Mesendoderm (in vitro differentiated cells): Measurements from ENCODE around the gene VTN.

Experiments used
- DNase-seq: peaks from one replicate; pipeline ENCODE4 v3.0.0; 2013
- H2AK5ac ChIP-seq: 2 replicates; pipeline ENCODE4 v1.6.1; 2013; ENCODE audit warnings: low read length, inconsistent platforms
- H2BK120ac ChIP-seq: 2 replicates; pipeline ENCODE4 v1.6.1; 2013; ENCODE audit warnings: low read depth, mild to moderate bottlenecking, low read length, moderate library complexity, mixed read lengths
- H2BK15ac ChIP-seq: replicated peaks from 2 replicates; pipeline ENCODE4 v1.6.1; 2013; ENCODE audit warnings: low read depth, mild to moderate bottlenecking, moderate library complexity
- H2BK5ac ChIP-seq: 2 replicates; pipeline ENCODE4 v1.6.1; 2013; ENCODE audit warnings: low read length, inconsistent platforms
- H3K18ac ChIP-seq: 2 replicates; pipeline ENCODE4 v1.6.1; 2013; ENCODE audit warnings: mild to moderate bottlenecking, low read length, mixed read lengths
- H3K23ac ChIP-seq: one replicate; pipeline ENCODE4 v1.6.1; 2013; ENCODE audit warnings: low read length
- H3K27ac ChIP-seq: 2 replicates; pipeline ENCODE4 v1.5.1; 2013; ENCODE audit warnings: low read depth, mild to moderate bottlenecking, inconsistent platforms, low read length, moderate library complexity
- H3K27me3 ChIP-seq: 2 replicates; pipeline ENCODE4 v1.6.1; 2013; ENCODE audit warnings: low read length, control low read depth, mild to moderate bottlenecking, inconsistent platforms; ENCODE audit not compliant: insufficient read depth, poor library complexity
- H3K36me3 ChIP-seq: 2 replicates; pipeline ENCODE4 v1.6.1; 2013; ENCODE audit warnings: low read length, inconsistent platforms; ENCODE audit not compliant: control insufficient read depth, insufficient read depth
- H3K4ac ChIP-seq: one replicate; pipeline ENCODE4 v1.6.1; 2013; ENCODE audit warnings: low read depth, mild to moderate bottlenecking, low read length, moderate library complexity
- H3K4me1 ChIP-seq: 2 replicates; pipeline ENCODE4 v1.6.1; 2013; ENCODE audit warnings: low read depth, low read length, inconsistent platforms; ENCODE audit not compliant: control insufficient read depth
- H3K4me2 ChIP-seq: 2 replicates; pipeline ENCODE4 v1.6.1; 2013; ENCODE audit warnings: low read length
- H3K4me3 ChIP-seq: 2 replicates; pipeline ENCODE4 v1.5.1; 2013; ENCODE audit warnings: mild to moderate bottlenecking, low read length
- H3K56ac ChIP-seq: one replicate; pipeline ENCODE4 v1.6.1; 2013; ENCODE audit warnings: low read length
- H3K79me1 ChIP-seq: 2 replicates; pipeline ENCODE4 v1.6.1; 2013; ENCODE audit warnings: low read length, inconsistent platforms
- H3K79me2 ChIP-seq: 2 replicates; pipeline ENCODE4 v1.6.1; 2013; ENCODE audit warnings: mild to moderate bottlenecking, low read length; ENCODE audit not compliant: control insufficient read depth, insufficient read depth
- H3K9ac ChIP-seq: 2 replicates; pipeline ENCODE4 v1.6.1; 2013; ENCODE audit warnings: low read length, inconsistent platforms
- H4K5ac ChIP-seq: one replicate; pipeline ENCODE4 v1.6.1; 2013; ENCODE audit warnings: low read length
- H4K8ac ChIP-seq: one replicate; pipeline ENCODE4 v1.6.1; 2013; ENCODE audit warnings: low read depth, mild to moderate bottlenecking, control low read depth, low read length, moderate library complexity
- WGBS: extraction: QIAGEN DNeasy Blood & Tissue Kit; methylation state at CpG from one replicate; pipeline ENCODE4 v1.1.7; 2013; ENCODE audit warnings: low lambda C conversion rate, missing lambda C conversion rate; ENCODE audit not compliant: insufficient coverage; ENCODE audit errors: extremely low coverage; 5-methylcytosine and 5-hydroxymethylcytosine counted together

The VTN gene

GRCh38 chr17:28404461-28404811 lies 34.3 kb upstream of the VTN start:
- Histone ChIP-seq H3K27me3 (no peaks in the 10 kb centered on the region), H2AK5ac (peak overlapping the region; percentile 67), H3K4me2 (no peak overlapping the region), H2BK15ac (no peak overlapping the region), H3K4me1 (peaks cover 21% of the 10 kb centered on the region), H2BK5ac (no peak overlapping the region), H3K56ac (no peak overlapping the region), H3K4ac (no peak overlapping the region), H3K79me1 (no peaks in the 10 kb centered on the region), H3K4me3 (no peak overlapping the region), H3K79me2 (no peaks in the 10 kb centered on the region), H3K18ac (no peak overlapping the region), H2BK120ac (no peak overlapping the region), H4K8ac (no peak overlapping the region), H3K23ac (no peak overlapping the region), H4K5ac (no peak overlapping the region), H3K9ac (no peak overlapping the region), H3K27ac (no peak overlapping the region), H3K36me3 (no peaks in the 10 kb centered on the region)
- DNase-seq = no peak
- WGBS = no CpG with 5 or more reads among the region's 5 CpGs

GRCh38 chr17:28404007-28404406 lies 33.9 kb upstream of the VTN start:
- no peak overlapping the region for H4K5ac ChIP-seq
- no peak overlapping the region for H2BK15ac ChIP-seq
- no peak for DNase-seq
- H4K8ac ChIP-seq = no peak overlapping the region
- H2BK120ac ChIP-seq = no peak overlapping the region
- H3K23ac ChIP-seq = no peak overlapping the region
- H3K36me3 ChIP-seq = no peaks in the 10 kb centered on the region
- H2BK5ac ChIP-seq = no peak overlapping the region
- H3K4ac ChIP-seq = no peak overlapping the region
- no peak overlapping the region for H3K4me3 ChIP-seq
- H3K4me1 ChIP-seq = peaks cover 21% of the 10 kb centered on the region
- no peaks in the 10 kb centered on the region for H3K79me1 ChIP-seq
- H3K79me2 ChIP-seq = no peaks in the 10 kb centered on the region
- H3K27ac ChIP-seq = no peak overlapping the region
- H3K18ac ChIP-seq = no peak overlapping the region
- no peak overlapping the region for H3K56ac ChIP-seq
- no peak overlapping the region for H2AK5ac ChIP-seq
- no peak overlapping the region for H3K9ac ChIP-seq
- H3K27me3 ChIP-seq = no peaks in the 10 kb centered on the region
- no CpG with 5 or more reads among the region's 2 CpGs for WGBS
- no peak overlapping the region for H3K4me2 ChIP-seq

- peaks cover 15% of the 10 kb centered on the region for H3K4me1 ChIP-seq
- no peak for DNase-seq
- no peak overlapping the region for H2BK5ac ChIP-seq
- no peak overlapping the region for H2BK120ac ChIP-seq
- no peaks in the 10 kb centered on the region for H3K27me3 ChIP-seq
- no peaks in the 10 kb centered on the region for H3K79me2 ChIP-seq
- H3K36me3 ChIP-seq = no peaks in the 10 kb centered on the region
- WGBS = no CpG with 5 or more reads among the region's 6 CpGs
- H3K4me3 ChIP-seq = no peak overlapping the region
- H3K27ac ChIP-seq = no peak overlapping the region
- no peak overlapping the region for H3K4ac ChIP-seq
- H3K9ac ChIP-seq = no peak overlapping the region
- H2AK5ac ChIP-seq = no peak overlapping the region
- no peak overlapping the region for H3K18ac ChIP-seq
- no peak overlapping the region for H3K23ac ChIP-seq
- no peak overlapping the region for H4K5ac ChIP-seq
- H3K56ac ChIP-seq = peak overlapping the region; percentile 31
- H4K8ac ChIP-seq = no peak overlapping the region
- no peak overlapping the region for H3K4me2 ChIP-seq
- H2BK15ac ChIP-seq = no peak overlapping the region
- no peaks in the 10 kb centered on the region for H3K79me1 ChIP-seq
Observed at GRCh38 chr17:28402844-28403243, 32.7 kb upstream of the VTN start.

- Histone ChIP-seq H2BK15ac (no peak overlapping the region), H3K4me3 (no peak overlapping the region), H2BK5ac (no peak overlapping the region), H3K18ac (no peak overlapping the region), H3K27me3 (no peaks in the 10 kb centered on the region), H3K79me1 (no peaks in the 10 kb centered on the region), H3K4me2 (no peak overlapping the region), H3K79me2 (no peaks in the 10 kb centered on the region), H2AK5ac (no peak overlapping the region), H3K56ac (no peak overlapping the region), H3K27ac (peak overlapping the region; percentile 32), H4K5ac (no peak overlapping the region), H3K36me3 (no peaks in the 10 kb centered on the region), H3K23ac (no peak overlapping the region), H3K9ac (no peak overlapping the region), H3K4ac (no peak overlapping the region), H4K8ac (no peak overlapping the region), H3K4me1 (peaks cover 14% of the 10 kb centered on the region), H2BK120ac (no peak overlapping the region)
- no CpG with 5 or more reads among the region's 3 CpGs for WGBS
- DNase-seq = peak; percentile 73
Observed at GRCh38 chr17:28402224-28402630, 32.1 kb upstream of the VTN start.

- Histone ChIP-seq H3K56ac (no peak overlapping the region), H3K4me1 (peaks cover 18% of the 10 kb centered on the region), H3K23ac (no peak overlapping the region), H3K79me1 (no peaks in the 10 kb centered on the region), H2BK5ac (no peak overlapping the region), H4K8ac (no peak overlapping the region), H2BK120ac (no peak overlapping the region), H3K4me3 (no peak overlapping the region), H3K18ac (no peak overlapping the region), H3K27me3 (no peaks in the 10 kb centered on the region), H3K36me3 (no peaks in the 10 kb centered on the region), H3K4ac (no peak overlapping the region), H4K5ac (no peak overlapping the region), H2AK5ac (no peak overlapping the region), H3K4me2 (no peak overlapping the region), H3K27ac (no peak overlapping the region), H3K9ac (no peak overlapping the region), H3K79me2 (no peaks in the 10 kb centered on the region), H2BK15ac (no peak overlapping the region)
- no CpG with 5 or more reads among the region's 4 CpGs for WGBS
- no peak for DNase-seq
Observed at GRCh38 chr17:28399808-28400207, 29.7 kb upstream of the VTN start.

GRCh38 chr17:28398280-28398981 lies 28.3 kb upstream of the VTN start:
- Histone ChIP-seq H3K36me3 (no peaks in the 10 kb centered on the region), H3K79me1 (no peaks in the 10 kb centered on the region), H2BK15ac (no peak overlapping the region), H3K79me2 (no peaks in the 10 kb centered on the region), H3K23ac (no peak overlapping the region), H3K9ac (no peak overlapping the region), H3K27me3 (no peaks in the 10 kb centered on the region), H4K8ac (no peak overlapping the region), H3K18ac (no peak overlapping the region), H4K5ac (no peak overlapping the region), H2AK5ac (no peak overlapping the region), H3K4me2 (no peak overlapping the region), H3K4me3 (no peak overlapping the region), H3K27ac (no peak overlapping the region), H2BK5ac (no peak overlapping the region), H3K4ac (no peak overlapping the region), H3K4me1 (peaks cover 27% of the 10 kb centered on the region), H2BK120ac (no peak overlapping the region), H3K56ac (no peak overlapping the region)
- WGBS = no CpG with 5 or more reads among the region's 6 CpGs
- no peak for DNase-seq
